Suprapubic skin (tissue), 4 donors: ENCODE measurements around the gene SNX24.

Source experiments
- CTCF ChIP-seq, 2 donors: fragments of 200-600 bp in 1 of 2; fragments of 450-650 bp in 1 of 2; sonication (generic) in 1 of 2; IDR thresholded peaks; one replicate each; pipeline ENCODE4 v1.5.1; 2016 to 2019; ENCODE audit warnings: antibody characterized with exemption in 2 of 2, mild to moderate bottlenecking in 1 of 2, moderate library complexity in 1 of 2
- EP300 ChIP-seq: sonication (generic); formaldehyde crosslinking; IDR thresholded peaks from one replicate; pipeline ENCODE4 v1.6.1; 2017; ENCODE audit warnings: antibody characterized with exemption
- POLR2A ChIP-seq, 2 donors: fragments of 450-650 bp; IDR thresholded peaks; one replicate each; pipeline ENCODE4 v1.6.1; 2017; ENCODE audit warnings: antibody characterized with exemption in 2 of 2, mild to moderate bottlenecking in 2 of 2, moderate library complexity in 2 of 2
- POLR2AphosphoS5 ChIP-seq, 3 donors: sonication (generic); formaldehyde crosslinking; IDR thresholded peaks; one replicate each; pipeline ENCODE4 v1.6.1; 2017; ENCODE audit warnings: antibody characterized with exemption in 3 of 3

- TF ChIP-seq CTCF (IDR thresholded peaks at IDR 0.05), result no peak
- TF ChIP-seq POLR2AphosphoS5 (IDR thresholded peaks at IDR 0.05), result no peak
- no peak for TF ChIP-seq POLR2A (IDR thresholded peaks at IDR 0.05)
- no peak for TF ChIP-seq EP300
These were observed 17.8 kb downstream of the SNX24 start for GRCh38 chr5:122863240-122863639.
